Caco-2 (cell line): ENCODE measurements around the gene IRGQ. TPM values are rescaled to one million over a fixed set of nuclear protein-coding genes. Genes with fewer than 3 reads are reported as not detected.

Source experiments
- BruUV-seq: library from RNA; stranded (reverse); fragments of 400-500 nt; replicated peaks from 2 replicates; lab custom pipeline; 2021; lab: Mats Ljungman, UMichigan
- CTCF ChIA-PET: fragments of 300-600 bp; sonication (Branson Sonifier 250); formaldehyde crosslinking; loops from one replicate; lab custom pipeline; 2022; ENCODE audit warnings: antibody characterized with exemption; lab: Charles Lee
- POLR2A ChIA-PET: fragments of 300-600 bp; sonication (Branson Sonifier 250); formaldehyde crosslinking; loops from one replicate; lab custom pipeline; 2022; ENCODE audit warnings: antibody characterized with exemption; lab: Charles Lee
- DNase-seq, 2 experiments: peaks; one replicate each; pipeline versions ENCODE4 v3.0.0 to v3.0.0-alpha.2; 2020 to 2022
- H3K27me3 ChIP-seq: replicated peaks from 2 replicates; pipeline ENCODE4 v1.6.0; 2011; ENCODE audit warnings: low read length; ENCODE audit not compliant: control insufficient read depth, insufficient read depth
- H3K36me3 ChIP-seq: 2 replicates; pipeline ENCODE4 v1.5.1; 2011; ENCODE audit warnings: low read length; ENCODE audit not compliant: control insufficient read depth, insufficient read depth
- H3K4me1 ChIP-seq: fragments of 250-450 bp; sonication (Bioruptor Pico); 2 replicates; pipeline ENCODE4 v1.5.1; 2020; ENCODE audit warnings: mild to moderate bottlenecking
- H3K4me3 ChIP-seq: 2 replicates; pipeline ENCODE4 v1.5.1; 2011; ENCODE audit warnings: low read depth, mild to moderate bottlenecking, control low read depth, low read length
- H3K9me3 ChIP-seq: fragments of 250-450 bp; sonication (Bioruptor Pico); 2 replicates; pipeline ENCODE4 v1.5.1; 2020; ENCODE audit warnings: mild to moderate bottlenecking, moderate library complexity
- H3K27ac Mint-ChIP-seq: one replicate; pipeline ENCODE4 v1.8.0; 2022; ENCODE audit warnings: mixed read lengths; ENCODE audit not compliant: unreplicated experiment
- H3K27me3 Mint-ChIP-seq: one replicate; pipeline ENCODE4 v1.8.0; 2022; ENCODE audit warnings: mixed read lengths; ENCODE audit not compliant: insufficient read depth, unreplicated experiment
- H3K36me3 Mint-ChIP-seq: one replicate; pipeline ENCODE4 v1.8.0; 2022; ENCODE audit warnings: mild to moderate bottlenecking, mixed read lengths; ENCODE audit not compliant: insufficient read depth, unreplicated experiment
- H3K4me1 Mint-ChIP-seq: one replicate; pipeline ENCODE4 v1.8.0; 2022; ENCODE audit warnings: low read depth, mixed read lengths; ENCODE audit not compliant: unreplicated experiment
- H3K4me3 Mint-ChIP-seq: one replicate; pipeline ENCODE4 v1.8.0; 2022; ENCODE audit warnings: mild to moderate bottlenecking, moderate library complexity, mixed read lengths; ENCODE audit not compliant: unreplicated experiment
- H3K9me3 Mint-ChIP-seq: one replicate; pipeline ENCODE4 v1.8.0; 2022; ENCODE audit warnings: mixed read lengths; ENCODE audit not compliant: unreplicated experiment
- intact Hi-C: fragments of 100-400 bp; cut with micrococcal nuclease; formaldehyde crosslinking; loops from one replicate; pipeline ENCODE4 v1.10.0; 2022; ENCODE audit not compliant: unreplicated experiment
- total RNA-seq: library from RNA; stranded (reverse); gene quantifications from 2 replicates; pipeline ENCODE4 v1.2.3, GENCODE V29; 2022
- TF ChIP-seq, protein P1 (sequence below), 2 experiments: fragments of 200-600 bp in 1 of 2; IDR thresholded peaks; 1 replicate in 1 of 2; 2 replicates in 1 of 2; pipeline versions ENCODE4 v1.5.1 to v1.8.0; 2011 to 2022; ENCODE audit warnings: antibody characterized with exemption in 1 of 2, control low read depth in 1 of 2, inconsistent platforms in 1 of 2, low read depth in 1 of 2, low read length in 1 of 2, mild to moderate bottlenecking in 1 of 2, moderate library complexity in 1 of 2; ENCODE audit not compliant: insufficient read depth in 1 of 2, severe bottlenecking in 1 of 2, unreplicated experiment in 1 of 2

Gene IRGQ
- total RNA-seq, 1 experiment from 2014 or later = 27.7 TPM

DNA sequence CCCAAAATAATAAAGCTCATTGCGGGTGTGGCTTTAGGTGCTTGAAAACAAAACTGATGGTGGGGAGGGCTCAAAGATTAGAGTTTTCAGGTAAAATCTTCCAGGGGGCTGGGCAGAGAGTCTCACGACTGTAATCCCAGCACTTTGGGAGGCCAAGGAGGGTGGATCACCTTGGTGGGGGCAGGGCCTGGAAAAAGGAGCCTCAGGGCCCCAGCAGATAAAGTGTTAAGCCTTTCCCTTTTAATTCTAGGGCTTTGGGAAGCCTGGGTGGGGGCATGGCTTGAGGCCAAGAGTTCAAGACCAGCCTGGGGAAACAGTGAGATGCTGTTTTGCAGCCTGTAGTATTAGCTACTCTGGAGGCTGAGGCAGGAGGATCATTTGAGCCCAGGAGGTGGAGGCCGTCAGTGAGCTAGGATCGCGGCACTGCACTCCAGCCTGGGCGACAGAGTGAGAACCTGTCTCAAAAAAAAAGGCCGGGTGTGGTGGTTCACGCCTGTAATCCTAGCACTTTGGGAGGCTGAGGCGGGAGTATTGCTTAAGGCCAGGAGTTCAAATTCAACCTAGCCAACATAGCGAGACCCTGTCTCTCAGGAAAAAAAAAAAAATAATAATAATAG, 1.7 kb downstream of the IRGQ start:
- H3K36me3 ChIP-seq = no peaks in the 10 kb centered on the region; the same call in 1 of the 2 replicates
- H3K9me3 ChIP-seq = no peaks in the 10 kb centered on the region
- TF ChIP-seq, protein P1, sequence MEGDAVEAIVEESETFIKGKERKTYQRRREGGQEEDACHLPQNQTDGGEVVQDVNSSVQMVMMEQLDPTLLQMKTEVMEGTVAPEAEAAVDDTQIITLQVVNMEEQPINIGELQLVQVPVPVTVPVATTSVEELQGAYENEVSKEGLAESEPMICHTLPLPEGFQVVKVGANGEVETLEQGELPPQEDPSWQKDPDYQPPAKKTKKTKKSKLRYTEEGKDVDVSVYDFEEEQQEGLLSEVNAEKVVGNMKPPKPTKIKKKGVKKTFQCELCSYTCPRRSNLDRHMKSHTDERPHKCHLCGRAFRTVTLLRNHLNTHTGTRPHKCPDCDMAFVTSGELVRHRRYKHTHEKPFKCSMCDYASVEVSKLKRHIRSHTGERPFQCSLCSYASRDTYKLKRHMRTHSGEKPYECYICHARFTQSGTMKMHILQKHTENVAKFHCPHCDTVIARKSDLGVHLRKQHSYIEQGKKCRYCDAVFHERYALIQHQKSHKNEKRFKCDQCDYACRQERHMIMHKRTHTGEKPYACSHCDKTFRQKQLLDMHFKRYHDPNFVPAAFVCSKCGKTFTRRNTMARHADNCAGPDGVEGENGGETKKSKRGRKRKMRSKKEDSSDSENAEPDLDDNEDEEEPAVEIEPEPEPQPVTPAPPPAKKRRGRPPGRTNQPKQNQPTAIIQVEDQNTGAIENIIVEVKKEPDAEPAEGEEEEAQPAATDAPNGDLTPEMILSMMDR (IDR thresholded peaks at IDR 0.05; ENCODE audit: insufficient read depth in 1 of 2, low read depth in 1 of 2, low read length in 1 of 2, severe bottlenecking in 1 of 2, unreplicated experiment in 1 of 2) = no peak
- H3K27ac Mint-ChIP-seq = peak overlapping the region; percentile 95
- H3K4me1 ChIP-seq = peaks cover 6% of the 10 kb centered on the region; the same call in 1 of the 2 replicates
- H3K27me3 Mint-ChIP-seq = no peaks in the 10 kb centered on the region
- H3K4me1 Mint-ChIP-seq = peaks cover 7% of the 10 kb centered on the region
- H3K9me3 Mint-ChIP-seq = no peaks in the 10 kb centered on the region
- peak overlapping the region; percentile 73 for H3K4me3 ChIP-seq
- ChIA-PET CTCF (interaction anchor here (0.7 to 3.3 kb wide), 10 partner anchors 10 to 161 kb away, joined by 3 to 27 read pairs (median 6); partner anchors contain the start of genes PHLDB3, XRCC1 and ZNF575), POLR2A (interaction anchor here (0.7 to 0.8 kb wide), 2 partner anchors 74 to 161 kb away, joined by 3 read pairs; partner anchors contain the start of gene SMG9)
- H3K27me3 ChIP-seq = no peaks in the 10 kb centered on the region
- no peak for DNase-seq
- intact Hi-C loops = loop anchor here (2.0 to 10.0 kb wide), 3 partner anchors 33 to 191 kb away; partner anchors contain the start of genes KCNN4 and LYPD3
- peaks cover 52% of the 10 kb centered on the region for H3K36me3 Mint-ChIP-seq
- BruUV-seq = no TSS peak
- H3K4me3 Mint-ChIP-seq = peak overlapping the region; percentile 97

DNA sequence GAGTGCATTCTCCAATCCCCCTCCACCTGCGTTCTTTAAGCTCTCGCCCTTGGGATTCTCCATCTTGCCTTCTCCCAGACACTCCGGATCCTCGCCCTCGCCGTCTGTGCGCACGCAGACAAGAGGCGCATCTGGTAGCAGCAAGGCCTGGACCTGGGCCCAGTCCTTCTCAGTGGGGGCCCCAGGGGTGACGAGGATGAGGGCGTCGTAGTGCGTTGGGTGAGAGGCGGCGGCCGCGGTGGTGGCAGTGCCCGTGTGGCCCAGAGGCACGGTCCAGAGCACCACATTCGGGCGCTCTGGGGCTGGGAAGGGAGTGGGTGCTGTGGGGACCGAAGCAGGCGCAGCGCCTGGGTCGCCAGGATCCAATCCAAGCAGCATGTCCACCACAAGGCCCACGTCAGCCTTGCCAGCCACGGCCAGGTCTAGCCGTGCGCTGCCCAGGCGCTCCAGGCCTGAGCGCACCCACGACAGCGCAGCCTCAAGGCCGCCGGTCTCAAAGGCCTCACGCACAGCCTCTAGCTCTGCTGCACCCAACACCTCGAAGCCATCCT, 3.1 kb downstream of the IRGQ start:
- peaks cover 7% of the 10 kb centered on the region for H3K4me1 Mint-ChIP-seq
- Histone ChIP-seq H3K4me3 (no peak overlapping the region), H3K9me3 (no peaks in the 10 kb centered on the region), H3K27me3 (no peaks in the 10 kb centered on the region), H3K36me3 (no peaks in the 10 kb centered on the region), H3K4me1 (peaks cover 6% of the 10 kb centered on the region; the same call in 1 of the 2 replicates)
- H3K36me3 Mint-ChIP-seq = peaks cover 45% of the 10 kb centered on the region
- POLR2A ChIA-PET = no interaction called here
- no peak for DNase-seq
- H3K9me3 Mint-ChIP-seq = no peaks in the 10 kb centered on the region
- TF ChIP-seq, protein P1 (IDR thresholded peaks at IDR 0.05; ENCODE audit: insufficient read depth in 1 of 2, low read depth in 1 of 2, low read length in 1 of 2, severe bottlenecking in 1 of 2, unreplicated experiment in 1 of 2) = no peak
- peak overlapping the region; percentile 97 for H3K4me3 Mint-ChIP-seq
- peak overlapping the region; percentile 84 for H3K27ac Mint-ChIP-seq
- intact Hi-C loops = loop anchor here (10.0 kb wide), 2 partner anchors 128 to 192 kb away; partner anchors contain the start of genes KCNN4 and LYPD3
- H3K27me3 Mint-ChIP-seq = no peaks in the 10 kb centered on the region
- no TSS peak for BruUV-seq
- CTCF ChIA-PET = no interaction called here

DNA sequence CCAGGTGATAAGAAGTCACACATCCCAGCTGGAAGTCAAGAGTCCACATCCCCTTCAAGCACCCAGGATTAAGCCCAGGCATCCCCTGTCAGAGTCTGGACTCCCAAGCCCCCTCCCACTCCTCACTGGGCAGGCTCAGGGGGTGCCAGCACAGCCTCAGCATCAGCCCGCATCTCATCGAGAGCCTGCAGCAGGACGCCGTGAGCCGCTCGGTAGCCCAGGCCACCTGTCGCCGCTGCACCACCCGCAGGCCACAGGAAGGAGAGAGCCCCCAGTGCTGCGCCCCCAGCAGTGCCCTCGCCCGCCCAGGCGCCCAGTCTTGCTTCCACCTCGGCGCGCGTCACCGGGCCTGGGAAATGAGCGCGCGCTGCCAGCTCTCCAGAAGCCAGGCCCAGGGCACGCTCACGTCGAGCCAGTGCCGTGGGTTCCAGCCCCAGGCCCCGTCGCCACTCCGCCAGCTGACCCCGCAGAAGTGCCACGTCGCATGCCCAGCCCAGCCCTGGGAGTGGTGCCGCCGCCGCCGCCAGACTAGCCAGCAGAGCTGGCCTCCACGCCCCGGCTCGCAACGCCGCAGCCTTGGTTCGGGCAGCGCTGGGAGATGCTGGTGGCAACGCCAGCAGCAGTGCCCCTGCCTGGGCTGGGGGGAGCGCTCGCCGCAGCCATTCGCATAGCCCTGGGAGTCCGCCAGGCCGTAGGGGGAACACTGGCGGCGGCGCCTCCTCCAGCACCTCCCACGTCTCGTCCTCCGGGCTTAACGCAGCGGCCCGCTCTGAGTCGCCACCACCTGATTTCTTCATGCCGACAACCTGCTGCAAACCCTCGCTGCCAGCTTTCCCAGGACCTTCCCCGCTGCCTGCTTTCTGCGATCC, 3.8 kb downstream of the IRGQ start:
- Mint-ChIP-seq H3K4me3 (no peak overlapping the region), H3K4me1 (peaks cover 7% of the 10 kb centered on the region), H3K9me3 (no peaks in the 10 kb centered on the region), H3K36me3 (peaks cover 39% of the 10 kb centered on the region), H3K27ac (no peak overlapping the region), H3K27me3 (no peaks in the 10 kb centered on the region)
- Histone ChIP-seq H3K4me1 (peaks cover 2% of the 10 kb centered on the region; the same call in 1 of the 2 replicates), H3K27me3 (no peaks in the 10 kb centered on the region), H3K36me3 (no peaks in the 10 kb centered on the region), H3K4me3 (no peak overlapping the region), H3K9me3 (no peaks in the 10 kb centered on the region)
- ChIA-PET POLR2A (no interaction called here), CTCF (no interaction called here)
- BruUV-seq = no TSS peak
- TF ChIP-seq, protein P1 (IDR thresholded peaks at IDR 0.05; ENCODE audit: insufficient read depth in 1 of 2, low read depth in 1 of 2, low read length in 1 of 2, severe bottlenecking in 1 of 2, unreplicated experiment in 1 of 2) = no peak
- intact Hi-C loops = loop anchor here (10.0 kb wide), 2 partner anchors 127 to 193 kb away; partner anchors contain the start of genes KCNN4 and LYPD3
- no peak for DNase-seq
